Measurements from ENCODE around the gene RNASE3. TPM values are rescaled to one million over a fixed set of nuclear protein-coding genes. Genes with fewer than 3 reads are reported as not detected.

Gene RNASE3
- total RNA-seq, 1 donor from 2014 or later: not detected

DNA sequence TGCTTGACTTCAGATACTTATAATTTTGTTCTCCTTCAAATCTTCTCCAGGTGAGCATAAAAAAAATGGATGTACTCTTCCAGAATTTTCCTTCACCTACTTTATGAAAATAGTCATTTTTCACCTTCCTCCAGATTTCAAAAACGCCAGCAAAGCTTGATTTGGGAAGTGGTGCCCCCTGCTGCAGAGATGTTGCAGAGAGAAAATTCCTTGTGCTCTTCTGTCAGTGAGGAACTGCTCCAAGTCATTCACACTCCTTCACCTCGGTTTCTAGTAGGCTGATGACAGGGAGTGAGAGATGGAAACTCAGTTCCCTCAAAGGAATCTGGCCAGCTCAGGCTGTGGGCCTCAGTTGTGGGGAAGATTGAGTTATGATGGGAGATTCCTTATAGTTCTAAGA, 24.2 kb upstream of the RNASE3 start:
- no peak overlapping the region for H3K4me3 ChIP-seq
- H3F3A ChIP-seq (ENCODE audit: low read depth): no peaks in the 10 kb centered on the region
- no peak overlapping the region for H3K9ac ChIP-seq
- no peaks in the 10 kb centered on the region for H3K36me3 ChIP-seq
- Mint-ChIP-seq H3K9me3 (peaks cover 2% of the 10 kb centered on the region), H3K4me3 (no peak overlapping the region), H3K27me3 (ENCODE audit: insufficient read depth, low read depth) (peaks cover 3% of the 10 kb centered on the region), H3K36me3 (no peaks in the 10 kb centered on the region), H3K4me1 (no peaks in the 10 kb centered on the region), H3K27ac (no peak overlapping the region)
- peaks cover 26% of the 10 kb centered on the region for H3K27me3 ChIP-seq
- H3K4me1 ChIP-seq: no peaks in the 10 kb centered on the region
- no peak overlapping the region for H3K27ac ChIP-seq
- no peaks in the 10 kb centered on the region for H4K20me1 ChIP-seq (ENCODE audit: low read depth)
- no peak overlapping the region for H2AFZ ChIP-seq (replicated peaks)
- H3K9me3 ChIP-seq (ENCODE audit: low read depth): no peaks in the 10 kb centered on the region
- H3K79me2 ChIP-seq (ENCODE audit: low read depth): no peaks in the 10 kb centered on the region
- TF ChIP-seq EZH2phosphoT487 (IDR thresholded peaks at IDR 0.05): no peak
- TF ChIP-seq, protein P1, sequence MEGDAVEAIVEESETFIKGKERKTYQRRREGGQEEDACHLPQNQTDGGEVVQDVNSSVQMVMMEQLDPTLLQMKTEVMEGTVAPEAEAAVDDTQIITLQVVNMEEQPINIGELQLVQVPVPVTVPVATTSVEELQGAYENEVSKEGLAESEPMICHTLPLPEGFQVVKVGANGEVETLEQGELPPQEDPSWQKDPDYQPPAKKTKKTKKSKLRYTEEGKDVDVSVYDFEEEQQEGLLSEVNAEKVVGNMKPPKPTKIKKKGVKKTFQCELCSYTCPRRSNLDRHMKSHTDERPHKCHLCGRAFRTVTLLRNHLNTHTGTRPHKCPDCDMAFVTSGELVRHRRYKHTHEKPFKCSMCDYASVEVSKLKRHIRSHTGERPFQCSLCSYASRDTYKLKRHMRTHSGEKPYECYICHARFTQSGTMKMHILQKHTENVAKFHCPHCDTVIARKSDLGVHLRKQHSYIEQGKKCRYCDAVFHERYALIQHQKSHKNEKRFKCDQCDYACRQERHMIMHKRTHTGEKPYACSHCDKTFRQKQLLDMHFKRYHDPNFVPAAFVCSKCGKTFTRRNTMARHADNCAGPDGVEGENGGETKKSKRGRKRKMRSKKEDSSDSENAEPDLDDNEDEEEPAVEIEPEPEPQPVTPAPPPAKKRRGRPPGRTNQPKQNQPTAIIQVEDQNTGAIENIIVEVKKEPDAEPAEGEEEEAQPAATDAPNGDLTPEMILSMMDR (IDR thresholded peaks at IDR 0.05): peak; percentile 71
- peak; percentile 50 for DNase-seq (ENCODE audit: low spot score)
- no peak overlapping the region for H3K4me2 ChIP-seq

DNA sequence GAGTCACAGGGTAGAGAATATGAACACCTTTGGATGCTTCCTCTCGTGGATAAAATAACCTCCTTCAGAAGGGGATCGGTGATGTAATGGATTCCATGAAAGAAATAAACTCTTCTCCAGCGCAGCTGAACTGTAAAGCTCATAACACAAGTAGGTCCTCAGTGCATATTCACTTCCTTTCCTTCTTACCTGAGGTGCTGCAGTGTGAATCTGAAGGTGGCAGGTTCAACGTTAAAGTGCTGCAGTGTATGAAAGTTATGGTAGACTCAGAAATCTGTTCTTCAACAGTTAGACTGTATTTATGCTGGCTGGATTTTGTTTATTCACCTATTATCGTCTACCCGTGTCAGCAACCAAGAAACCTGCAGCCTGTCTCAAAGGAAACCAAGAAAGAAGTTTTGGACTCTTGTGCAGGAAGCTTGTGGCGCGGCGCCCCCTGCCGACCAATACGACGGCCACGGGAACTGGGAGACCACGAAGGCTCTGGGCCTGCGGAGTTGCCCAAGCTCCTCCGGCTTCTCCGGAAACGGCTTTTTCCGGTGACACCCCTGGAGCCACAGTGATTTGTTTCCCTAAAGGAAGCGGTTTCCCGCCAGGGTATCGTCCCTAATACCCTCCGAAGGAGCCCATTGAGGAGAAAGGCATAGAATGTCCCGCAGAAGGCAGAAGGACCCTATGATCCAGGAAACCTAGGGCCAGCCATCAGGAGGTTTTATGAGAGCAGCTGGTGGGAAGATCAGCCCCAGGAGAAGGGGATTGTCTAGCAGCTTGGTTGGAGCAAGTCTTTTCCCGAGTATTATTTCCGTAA, 17.6 kb upstream of the RNASE3 start:
- peak overlapping the region; percentile 22 for H3K4me3 ChIP-seq
- no peak overlapping the region for H3K9ac ChIP-seq
- H3K79me2 ChIP-seq (ENCODE audit: low read depth): no peaks in the 10 kb centered on the region
- Mint-ChIP-seq H3K36me3 (no peaks in the 10 kb centered on the region), H3K4me3 (no peak overlapping the region), H3K27ac (no peak overlapping the region), H3K9me3 (peaks cover 3% of the 10 kb centered on the region), H3K4me1 (no peaks in the 10 kb centered on the region), H3K27me3 (ENCODE audit: insufficient read depth, low read depth) (peaks cover 3% of the 10 kb centered on the region)
- TF ChIP-seq EZH2phosphoT487 (IDR thresholded peaks at IDR 0.05) (no peak), EZH2 (IDR thresholded peaks at IDR 0.05) (peak; percentile 46)
- TF ChIP-seq, protein P1 (IDR thresholded peaks at IDR 0.05): peak; percentile 90
- peak overlapping the region; percentile 93 for H2AFZ ChIP-seq (replicated peaks)
- H3K36me3 ChIP-seq: no peaks in the 10 kb centered on the region
- no peaks in the 10 kb centered on the region for H3K9me3 ChIP-seq (ENCODE audit: low read depth)
- H3K4me2 ChIP-seq: peak overlapping the region; percentile 57
- no peak overlapping the region for H3K27ac ChIP-seq
- H4K20me1 ChIP-seq (ENCODE audit: low read depth): no peaks in the 10 kb centered on the region
- peaks cover 73% of the 10 kb centered on the region for H3K27me3 ChIP-seq
- H3K4me1 ChIP-seq: no peaks in the 10 kb centered on the region
- DNase-seq (ENCODE audit: low spot score): peak; percentile 89
- H3F3A ChIP-seq (ENCODE audit: low read depth): no peaks in the 10 kb centered on the region

DNA sequence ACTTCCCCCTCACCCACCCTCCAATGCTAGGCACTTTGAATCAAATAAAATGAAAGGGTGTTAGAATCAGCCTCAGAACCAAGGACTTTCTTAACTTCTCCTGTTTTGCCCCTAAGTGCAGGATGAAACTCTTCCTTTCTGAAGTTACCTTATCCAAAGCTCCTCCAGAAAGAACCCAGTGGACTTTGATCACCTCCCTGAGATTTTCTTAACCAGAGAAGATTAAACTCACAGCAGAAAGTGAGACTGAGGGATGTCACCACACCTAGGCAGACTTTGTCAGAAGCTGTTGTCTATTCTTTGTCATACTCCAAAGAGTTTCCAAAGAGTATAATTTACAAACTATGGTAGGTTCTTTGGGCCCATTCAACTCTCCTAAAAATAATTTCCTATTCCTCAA, 14.2 kb upstream of the RNASE3 start:
- Histone ChIP-seq H3K4me3 (no peak overlapping the region), H3K27me3 (peaks cover 52% of the 10 kb centered on the region), H3K79me2 (ENCODE audit: low read depth) (no peaks in the 10 kb centered on the region), H3K27ac (no peak overlapping the region), H2AFZ (replicated peaks) (no peak overlapping the region), H4K20me1 (ENCODE audit: low read depth) (no peaks in the 10 kb centered on the region), H3K9ac (no peak overlapping the region), H3K4me1 (no peaks in the 10 kb centered on the region), H3K36me3 (no peaks in the 10 kb centered on the region), H3F3A (ENCODE audit: low read depth) (no peaks in the 10 kb centered on the region), H3K4me2 (no peak overlapping the region), H3K9me3 (ENCODE audit: low read depth) (no peaks in the 10 kb centered on the region)
- Mint-ChIP-seq H3K27ac (no peak overlapping the region), H3K36me3 (no peaks in the 10 kb centered on the region), H3K27me3 (ENCODE audit: insufficient read depth, low read depth) (peaks cover 3% of the 10 kb centered on the region), H3K4me1 (no peaks in the 10 kb centered on the region), H3K4me3 (no peak overlapping the region), H3K9me3 (peaks cover 4% of the 10 kb centered on the region)
- no peak for DNase-seq (ENCODE audit: low spot score)
- no peak for TF ChIP-seq EZH2 (IDR thresholded peaks at IDR 0.05)
- no peak for TF ChIP-seq EZH2phosphoT487 (IDR thresholded peaks at IDR 0.05)
- TF ChIP-seq, protein P1 (IDR thresholded peaks at IDR 0.05): no peak

Data from neural progenitor cell (in vitro differentiated cells).